H1 (cell line): ENCODE measurements around the gene CNGB1. TPM values are rescaled to one million over a fixed set of nuclear protein-coding genes. Genes with fewer than 3 reads are reported as not detected.

Experiments
- KDM4A ChIP-seq: IDR thresholded peaks from one replicate; pipeline ENCODE4 v1.7.1; 2012; ENCODE audit warnings: low read depth, mild to moderate bottlenecking, moderate library complexity, low read length, inconsistent platforms; ENCODE audit not compliant: severe bottlenecking
- POLR2A ChIP-seq, 2 experiments: IDR thresholded peaks; 1 replicate in 1 of 2; 2 replicates in 1 of 2; pipeline ENCODE4 v1.6.1; 2011; ENCODE audit warnings: low read depth in 2 of 2, low read length in 2 of 2, mild to moderate bottlenecking in 2 of 2; ENCODE audit errors: control extremely low read depth in 1 of 2
- SIRT6 ChIP-seq: IDR thresholded peaks from one replicate; pipeline ENCODE4 v1.7.1; 2012; ENCODE audit warnings: low read length, inconsistent platforms
- TEAD4 ChIP-seq: IDR thresholded peaks from 2 replicates; pipeline ENCODE4 v1.6.1; 2012; ENCODE audit warnings: low read depth, low read length, inconsistent platforms, mixed read lengths
- polyA plus RNA-seq, 7 experiments: library from polyadenylated mRNA; depleted of rRNA in 3 of 7; stranded (reverse) in 5 of 7; unstranded in 2 of 7; fragments of >200 nt in 5 of 7; fragments of 200-250 nt in 2 of 7; gene quantifications; 1 replicate in 5 of 7; 2 replicates in 1 of 7; 4 replicates in 1 of 7; pipeline versions ENCODE4 v1.2.1 to v1.2.3, GENCODE V29; 2011 to 2013; ENCODE audit warnings: missing spikeins in 2 of 7, mixed read lengths in 2 of 7
- total RNA-seq: library from RNA; stranded (reverse); fragmentation: NEBNext Ultra II Directional; extraction: Animal tissue kit (Norgen Biotek cat#: 25700); gene quantifications from 2 replicates; pipeline ENCODE4 v1.2.1, GENCODE V29; 2021

Gene CNGB1
- total and polyA plus RNA-seq, 2 of the 8 experiments (the other 6 are each of a cell fraction or from before 2014, with no cell fraction given), result not detected

GRCh38 chr16:57840833-57841232 is 130.1 kb downstream of the CNGB1 start (continued):
- TF ChIP-seq TEAD4 (no peak), KDM4A (no peak), POLR2A (IDR thresholded peaks at IDR 0.05; ENCODE audit: control extremely low read depth in 1 of 2, low read depth in 2 of 2, low read length in 2 of 2) (no peak), SIRT6 (no peak)
